GM19455 (cell line): ENCODE data around the gene BBS4.

Experiments
- ATAC-seq: cut with Tn5 transposase; IDR thresholded peaks from one replicate; pipeline ENCODE4 v1.9.1; 2021; ENCODE audit not compliant: unreplicated experiment

Gene BBS4

DNA sequence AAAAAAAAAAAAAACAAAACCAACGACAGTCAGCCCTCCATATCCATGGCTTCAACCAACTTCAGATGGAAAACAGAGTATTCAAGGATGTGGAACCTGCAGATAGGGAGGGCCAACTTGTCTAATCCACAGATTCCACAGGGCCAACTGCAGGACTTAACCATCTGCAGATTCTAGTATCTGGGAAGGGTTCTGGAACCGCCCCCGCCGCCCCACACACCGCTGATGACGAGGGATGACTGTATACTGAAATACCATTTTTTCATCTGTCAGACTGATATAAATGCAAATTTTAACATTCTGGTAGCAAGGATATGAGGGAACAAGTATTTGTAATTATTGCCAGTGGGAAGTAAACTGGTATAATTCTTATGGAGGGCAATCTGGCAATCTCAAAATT is 68.1 kb downstream of the BBS4 start:
- ATAC-seq: no peak

DNA sequence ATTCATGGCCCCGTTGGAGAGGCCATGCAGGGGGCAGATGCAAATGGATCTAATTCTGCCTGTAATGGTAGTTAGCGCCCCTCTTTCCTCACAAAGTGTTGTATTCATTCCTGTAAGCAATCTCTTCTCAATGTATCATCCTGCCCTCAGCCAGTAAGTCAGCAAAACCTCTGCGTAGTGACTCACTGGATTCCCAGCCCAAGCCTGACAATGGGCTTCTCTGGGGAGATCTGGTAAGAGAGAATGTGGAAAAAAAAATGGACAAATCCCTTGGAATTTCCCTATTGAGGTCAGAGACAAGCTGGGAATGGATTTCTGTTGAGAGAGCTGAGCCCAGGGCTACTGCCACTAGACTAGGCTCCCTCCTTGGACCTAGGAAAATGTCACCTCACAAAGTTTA is 72.2 kb downstream of the BBS4 start:
- no peak for ATAC-seq

DNA sequence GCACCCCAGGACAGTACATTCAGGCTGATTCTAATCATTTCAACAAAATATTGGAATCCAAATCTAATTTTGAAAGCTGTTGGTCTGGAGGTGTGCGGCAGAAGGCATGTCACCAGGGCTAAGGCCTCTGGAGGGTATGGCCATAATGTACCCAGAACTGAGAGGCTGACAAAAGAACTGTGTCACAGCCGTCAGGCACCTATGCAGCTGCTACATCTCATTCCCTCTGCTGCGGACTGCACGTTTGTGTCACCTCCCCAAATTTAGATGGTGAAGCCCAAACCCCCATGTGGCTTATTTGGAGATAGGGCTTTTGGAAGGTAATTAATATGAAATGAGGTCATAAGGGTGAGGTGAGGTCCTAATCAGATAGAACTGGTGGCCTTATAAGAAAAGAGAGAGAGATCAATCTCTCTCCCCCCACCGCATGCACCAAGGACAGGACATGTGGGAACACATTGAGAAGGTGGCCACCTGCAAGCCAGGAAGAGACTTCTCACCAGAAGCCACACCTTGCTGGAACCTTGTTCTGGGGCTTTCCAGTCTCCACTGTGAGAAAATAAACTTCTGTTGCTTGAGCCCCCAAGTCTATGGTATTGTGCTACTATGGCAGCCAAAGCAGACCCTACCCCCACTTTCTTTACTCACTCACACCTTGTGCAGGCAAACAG is 74.7 kb downstream of the BBS4 start:
- no peak for ATAC-seq

DNA sequence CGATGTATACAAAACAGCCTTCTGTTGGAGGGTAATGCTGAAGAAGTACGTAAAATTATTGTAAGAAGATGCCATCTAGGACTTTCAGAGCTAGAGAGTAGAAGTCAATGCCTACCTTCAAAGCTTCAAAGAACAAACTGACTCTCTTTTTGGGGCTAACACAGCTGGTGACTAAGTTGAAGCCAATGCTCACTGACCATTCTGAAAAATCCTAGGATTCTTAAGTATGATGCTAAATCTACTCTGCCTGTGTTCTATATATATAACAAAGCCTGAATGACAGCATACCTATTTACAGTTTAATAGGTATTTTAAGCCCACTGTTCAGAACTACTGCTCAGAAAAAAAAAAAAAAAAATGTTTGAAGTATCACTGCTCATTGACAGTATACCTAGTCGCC is 78.6 kb downstream of the BBS4 start:
- ATAC-seq: no peak

DNA sequence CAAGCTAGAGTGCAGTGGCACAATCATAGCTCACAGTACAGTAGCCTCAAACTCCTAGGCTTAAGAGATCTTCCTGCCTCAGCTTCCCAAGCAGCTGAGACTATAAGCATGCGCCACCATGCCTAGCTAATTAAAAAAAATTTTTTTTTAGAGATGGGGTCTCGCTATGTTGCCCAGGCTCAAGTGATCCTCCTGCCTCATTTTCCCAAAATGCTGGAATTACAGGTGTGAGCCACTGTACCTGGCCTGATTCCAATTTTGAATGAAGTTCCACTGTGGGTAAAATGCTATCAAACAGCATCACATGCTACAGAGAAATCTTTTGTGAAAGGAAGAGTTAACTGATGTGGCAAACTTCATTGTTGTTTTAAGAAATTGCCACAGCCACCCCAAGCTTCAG is 80.0 kb downstream of the BBS4 start:
- no peak for ATAC-seq

DNA sequence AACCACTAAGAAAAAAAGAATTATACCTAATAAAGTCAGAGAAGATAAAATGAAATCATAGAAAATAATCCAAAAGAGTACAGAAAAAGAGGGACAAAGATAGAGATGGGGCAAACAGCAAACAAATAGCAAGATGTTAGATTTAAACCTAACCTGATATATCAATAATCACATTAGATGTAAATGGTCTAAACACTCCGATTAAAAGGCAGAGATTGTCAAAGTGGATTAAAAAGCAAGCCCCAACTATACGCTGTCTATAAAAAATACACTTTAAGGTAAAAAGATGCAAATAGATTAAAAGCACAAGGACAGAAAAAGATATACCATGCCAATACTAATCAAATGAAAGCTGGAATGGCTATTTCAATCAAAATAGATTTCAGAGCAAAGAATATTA is 80.8 kb downstream of the BBS4 start:
- no peak for ATAC-seq

DNA sequence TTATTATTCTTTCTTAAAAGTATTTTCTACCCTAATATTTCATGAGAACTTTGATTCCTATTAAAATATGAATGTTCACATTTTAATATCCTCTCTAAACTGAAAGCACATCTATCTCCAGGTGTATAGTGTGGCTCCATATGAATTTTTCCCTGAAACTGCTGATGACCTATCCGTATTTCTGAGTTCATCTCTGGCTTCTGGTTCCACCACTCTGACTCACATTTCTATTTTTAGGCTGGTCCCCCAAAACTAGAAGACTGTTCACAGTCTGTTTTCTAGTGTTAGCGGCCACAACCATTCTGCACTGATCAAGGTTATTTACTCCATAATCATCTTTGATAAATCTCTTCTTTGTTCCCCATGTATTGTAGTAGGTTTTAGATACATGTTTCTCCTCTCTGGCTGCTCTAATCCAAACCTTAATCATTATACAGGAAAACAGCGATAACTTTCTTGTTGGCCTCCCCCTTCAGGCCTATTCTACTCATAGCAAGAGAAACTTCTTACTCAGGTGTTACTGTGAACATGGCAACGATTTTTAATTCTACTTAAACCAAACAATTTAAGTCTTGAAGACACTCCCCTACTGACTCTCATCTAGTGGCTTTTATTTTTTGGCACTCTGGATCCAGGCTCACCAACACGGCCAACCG is 84.8 kb downstream of the BBS4 start:
- ATAC-seq: no peak

DNA sequence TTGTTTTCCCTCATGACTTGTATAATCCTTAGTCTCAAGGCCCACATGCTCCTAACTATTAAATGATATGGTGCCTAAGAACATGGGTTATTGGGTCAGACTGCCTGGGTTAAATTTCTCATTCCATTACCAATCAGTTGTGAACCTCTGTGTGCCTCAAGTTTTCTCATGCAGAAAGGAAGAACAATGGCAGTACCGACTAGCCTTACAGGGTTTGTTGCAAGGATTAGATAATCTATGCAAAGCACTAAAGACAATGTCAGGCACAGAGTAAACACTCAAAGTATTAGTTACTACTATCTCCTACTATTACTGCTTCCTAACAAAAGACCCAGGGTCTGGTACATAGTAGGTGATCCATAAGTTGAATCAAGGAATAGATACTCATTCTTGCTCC is 85.3 kb downstream of the BBS4 start:
- ATAC-seq: no peak

DNA sequence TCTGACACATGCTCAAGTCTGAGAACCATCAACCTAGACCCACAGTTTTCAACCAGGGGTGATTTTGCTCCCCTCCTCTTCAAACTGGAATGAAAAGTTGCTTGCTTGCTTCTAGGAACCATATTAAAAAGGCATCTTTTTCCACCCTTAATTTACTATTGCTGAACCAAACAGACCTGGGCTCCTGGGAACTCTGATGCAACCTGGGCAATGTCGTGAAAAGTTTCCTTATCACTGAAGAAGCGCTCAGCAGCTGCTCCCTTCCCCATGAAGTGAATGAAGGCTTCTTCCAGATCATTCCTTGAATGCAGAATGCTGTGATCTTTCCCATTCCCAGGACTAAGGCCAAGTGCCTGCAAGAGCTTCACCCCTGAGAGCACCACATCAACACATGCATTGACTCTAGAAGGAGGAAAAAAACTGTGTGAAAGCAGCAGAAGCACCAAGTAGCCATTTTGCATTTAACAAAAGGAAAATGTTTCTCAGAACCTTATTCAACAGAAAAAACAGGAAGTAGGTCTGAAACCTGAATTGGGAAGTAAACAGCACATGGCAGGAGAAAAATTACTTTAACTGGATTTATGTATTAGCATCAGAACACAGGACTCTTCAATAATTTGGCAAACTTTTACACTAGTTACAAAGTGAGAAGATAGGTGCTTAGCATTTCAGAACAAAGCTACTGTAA is 88.8 kb downstream of the BBS4 start:
- ATAC-seq: no peak

DNA sequence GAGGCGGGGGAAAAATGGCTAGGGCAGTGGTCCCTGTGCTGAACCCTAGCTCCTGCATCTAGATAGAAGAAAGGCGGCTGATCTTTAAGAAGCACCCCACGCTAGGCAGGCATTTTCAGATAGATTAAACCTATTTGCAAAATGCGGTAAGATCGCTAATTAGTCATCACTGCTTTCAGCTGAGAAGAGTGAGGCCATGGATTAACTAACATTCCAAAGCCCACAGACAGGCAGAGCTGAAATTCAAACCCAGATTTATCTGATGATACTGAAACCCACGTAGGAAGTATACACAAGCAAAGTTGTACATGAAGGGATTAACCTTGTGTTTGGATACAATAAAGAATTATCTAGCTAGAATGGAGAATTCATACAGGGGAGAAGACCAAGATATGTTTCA is 92.8 kb downstream of the BBS4 start:
- no peak for ATAC-seq

DNA sequence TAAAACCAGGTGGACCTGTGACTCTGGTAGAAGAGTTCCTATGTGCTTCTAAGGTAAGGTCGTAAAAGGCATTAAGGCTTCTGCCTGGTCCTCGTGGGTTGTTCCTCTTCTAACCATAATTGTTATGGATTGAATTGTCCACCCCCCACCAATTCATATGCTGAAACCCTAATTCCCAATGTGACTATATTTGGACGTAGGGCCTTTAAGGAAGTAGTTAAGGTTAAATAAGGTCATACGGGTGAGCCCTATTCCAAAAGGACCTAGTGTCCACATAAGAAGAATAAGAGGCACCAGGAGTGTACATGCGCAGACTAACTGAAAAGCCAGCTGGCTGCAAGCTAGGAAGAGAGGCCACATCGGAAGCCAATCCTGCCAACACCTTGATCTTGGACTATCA is 95.6 kb downstream of the BBS4 start:
- no peak for ATAC-seq

DNA sequence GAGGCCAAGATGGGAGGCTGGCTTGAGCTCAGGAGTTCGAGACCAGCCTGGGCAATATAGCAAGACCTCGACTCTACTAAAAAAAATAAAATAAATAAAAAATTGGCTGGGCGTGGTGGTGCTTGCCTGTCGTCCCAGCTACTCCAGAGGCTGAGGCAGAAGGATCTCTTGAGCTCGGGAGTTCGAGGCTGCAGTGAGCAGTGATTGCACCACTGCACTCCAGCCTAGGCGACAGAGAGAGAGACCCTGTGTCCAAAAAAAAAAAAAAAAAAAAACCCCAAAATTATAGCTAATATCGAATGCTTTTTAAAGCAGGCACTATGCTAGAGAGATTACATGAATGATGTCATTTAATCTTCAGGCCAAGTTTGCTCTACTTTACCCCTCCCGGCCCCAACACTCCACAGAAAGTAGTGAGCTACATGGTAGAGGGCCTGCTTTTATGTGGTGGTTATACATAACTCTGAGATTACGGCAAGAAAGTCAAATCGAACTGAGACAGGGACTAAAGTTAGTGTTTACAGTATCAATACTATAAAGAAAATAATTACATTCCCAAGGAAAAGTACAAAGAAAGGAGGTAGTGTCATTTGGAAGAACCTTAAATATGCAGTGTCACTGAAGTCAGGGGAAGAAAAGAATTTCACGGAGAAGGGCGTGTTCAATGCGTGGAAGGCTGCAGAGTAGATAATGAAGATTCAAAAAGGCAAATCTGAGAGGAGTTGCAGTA is 96.4 kb downstream of the BBS4 start:
- no peak for ATAC-seq

DNA sequence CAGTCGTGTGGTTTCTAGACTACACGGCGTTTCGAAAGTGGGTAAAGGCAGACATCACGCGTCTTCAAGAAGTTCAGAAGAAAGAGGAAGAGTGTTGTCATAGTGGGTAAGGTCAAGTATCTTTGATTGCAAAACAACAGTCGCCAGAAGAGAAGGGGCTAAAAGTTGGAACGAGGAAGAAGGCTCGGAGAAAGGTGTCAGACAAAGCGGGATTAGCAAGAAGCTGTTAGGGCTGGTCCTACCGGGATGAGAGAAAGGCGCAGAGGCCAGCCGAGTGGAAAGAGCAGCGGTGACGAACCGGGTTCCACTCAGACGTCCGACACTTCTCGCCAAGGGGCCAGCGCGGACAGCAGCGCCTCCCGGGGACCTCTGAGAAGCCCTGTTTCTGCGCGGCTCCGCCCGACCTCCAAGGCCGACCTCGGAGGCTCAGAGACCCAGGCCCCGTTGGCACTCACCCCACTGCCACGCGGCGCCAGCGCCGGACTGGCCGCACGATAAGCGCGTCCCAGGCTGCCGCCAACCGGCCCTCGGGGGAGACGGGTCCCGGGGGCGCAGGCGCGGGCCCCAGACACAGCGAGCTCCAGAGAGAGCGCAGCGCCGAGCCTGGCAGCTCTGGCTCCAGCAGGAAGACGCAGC is 97.1 kb downstream of the BBS4 start:
- peak; percentile 35 for ATAC-seq

DNA sequence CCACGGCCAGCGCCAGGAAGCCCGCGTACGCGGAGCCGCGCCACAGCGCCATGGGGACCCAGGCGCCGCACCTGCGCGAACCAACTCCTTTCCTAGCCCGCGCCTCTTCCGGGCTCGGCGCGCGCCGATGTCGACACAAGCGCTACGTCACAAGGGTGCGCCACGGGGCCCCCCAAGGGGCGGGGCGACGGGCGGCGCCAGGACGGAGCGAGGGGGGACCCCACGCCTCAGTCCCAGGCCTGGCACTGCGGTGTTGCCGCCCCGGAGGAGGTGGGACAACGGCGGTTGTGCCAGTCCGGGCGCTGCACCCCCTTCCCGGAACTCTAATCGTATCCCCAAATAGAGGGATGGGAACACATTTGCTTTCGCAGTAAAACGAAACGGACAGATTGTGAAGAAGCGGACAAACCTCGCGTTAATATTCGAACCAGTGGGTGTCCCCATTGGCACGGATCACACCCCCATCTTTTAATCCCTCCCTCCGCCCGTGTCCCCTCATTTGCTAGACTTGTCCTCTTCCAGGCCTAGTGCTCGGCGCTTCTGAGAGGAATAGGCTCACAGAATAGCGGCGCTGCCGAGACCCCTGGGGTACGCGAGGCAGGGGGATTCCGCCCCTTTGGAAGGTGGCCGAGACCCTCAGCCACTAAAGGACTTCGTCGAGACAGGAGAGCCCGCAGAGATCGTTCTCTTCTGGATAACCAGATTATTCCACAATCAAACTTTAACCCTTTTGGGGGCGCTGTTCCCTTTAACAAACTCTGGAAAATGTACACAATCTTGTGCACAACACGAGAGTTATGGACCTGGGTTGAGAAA is 97.8 kb downstream of the BBS4 start, which contains the start of gene ADPGK:
ADPGK (minus strand) TSS at position 119 of the 816 bp plus-strand sequence; CDS start at position 52, 67 bp downstream.
- ATAC-seq: peak; percentile 65

DNA sequence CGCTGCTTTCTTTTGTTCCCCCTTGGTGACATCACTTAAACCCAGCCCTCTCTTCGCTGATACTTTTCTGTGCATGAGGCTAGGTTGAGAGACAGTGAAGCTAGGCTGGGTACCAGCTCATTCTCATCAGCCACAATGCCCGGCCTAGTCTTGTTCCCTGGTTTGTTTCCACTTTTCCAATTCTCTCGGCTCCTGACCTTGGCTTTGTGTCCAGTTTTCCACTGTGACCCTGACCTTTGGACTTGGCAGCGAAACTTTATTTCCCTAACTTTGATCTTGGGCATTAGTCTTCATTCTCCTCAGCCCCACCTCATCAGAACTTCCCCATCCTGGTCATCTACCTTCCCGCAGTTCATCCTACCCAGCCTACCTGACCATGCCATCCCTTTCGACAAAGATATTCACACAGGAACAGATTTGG is 98.5 kb downstream of the BBS4 start:
- ATAC-seq: no peak

DNA sequence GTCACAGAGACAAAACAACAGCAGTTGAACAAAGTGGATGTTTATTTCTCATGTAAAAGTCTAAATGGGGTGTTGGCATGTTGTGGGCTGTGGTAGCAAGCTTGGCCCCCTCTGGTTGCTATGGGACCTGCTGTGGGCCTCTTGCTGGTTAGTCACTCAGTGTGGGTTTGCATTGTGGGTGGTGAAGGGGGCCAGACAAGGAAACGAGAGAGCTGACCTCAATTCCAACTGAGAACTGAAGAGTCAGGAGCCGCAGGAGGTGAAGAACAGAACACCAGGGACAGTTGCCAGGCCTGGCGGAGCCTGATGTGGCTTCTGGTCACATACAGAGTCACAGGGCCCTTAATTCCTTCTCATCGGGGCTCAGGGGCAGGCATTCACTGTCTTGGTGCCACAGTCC is 99.4 kb downstream of the BBS4 start:
- ATAC-seq: no peak

DNA sequence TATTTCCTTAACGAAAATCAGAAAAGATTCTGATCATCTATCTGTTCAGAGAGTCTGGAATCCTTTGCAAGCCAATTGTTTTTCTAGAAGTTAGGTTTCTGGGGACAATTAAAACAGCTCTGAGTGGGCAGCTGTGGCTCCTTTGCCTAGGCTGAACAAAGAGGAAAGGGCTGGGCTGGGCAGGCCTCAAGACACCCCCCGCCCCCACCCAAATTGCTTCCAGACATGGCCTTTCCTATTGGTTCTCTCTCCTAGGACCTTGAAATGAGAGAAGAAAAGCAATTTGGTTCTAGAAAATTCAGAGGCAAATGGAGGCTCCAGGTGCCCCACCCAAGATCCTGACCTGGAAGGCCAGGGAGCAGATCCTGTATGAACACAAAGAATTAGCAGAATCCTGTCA is 99.8 kb downstream of the BBS4 start:
- ATAC-seq: no peak

DNA sequence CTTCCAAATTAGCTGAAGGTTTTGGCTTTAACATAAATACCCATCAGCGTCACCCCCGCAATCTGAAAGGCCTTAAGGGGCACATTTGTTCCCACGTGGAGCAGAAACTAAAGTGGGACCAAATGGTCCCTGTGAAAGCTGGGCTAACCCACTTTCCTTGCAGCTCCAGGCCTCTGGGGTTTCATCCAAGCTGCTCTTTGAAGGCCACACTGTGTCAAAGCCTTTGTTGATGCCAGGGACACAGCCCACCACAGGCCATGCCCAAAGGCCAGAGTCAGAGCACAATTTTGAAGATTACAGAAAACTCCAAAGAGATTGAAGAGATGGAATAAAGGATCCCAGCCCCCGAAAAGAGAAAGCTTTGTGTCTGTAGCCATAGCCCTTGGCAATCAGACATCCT is 100.2 kb downstream of the BBS4 start:
- no peak for ATAC-seq

DNA sequence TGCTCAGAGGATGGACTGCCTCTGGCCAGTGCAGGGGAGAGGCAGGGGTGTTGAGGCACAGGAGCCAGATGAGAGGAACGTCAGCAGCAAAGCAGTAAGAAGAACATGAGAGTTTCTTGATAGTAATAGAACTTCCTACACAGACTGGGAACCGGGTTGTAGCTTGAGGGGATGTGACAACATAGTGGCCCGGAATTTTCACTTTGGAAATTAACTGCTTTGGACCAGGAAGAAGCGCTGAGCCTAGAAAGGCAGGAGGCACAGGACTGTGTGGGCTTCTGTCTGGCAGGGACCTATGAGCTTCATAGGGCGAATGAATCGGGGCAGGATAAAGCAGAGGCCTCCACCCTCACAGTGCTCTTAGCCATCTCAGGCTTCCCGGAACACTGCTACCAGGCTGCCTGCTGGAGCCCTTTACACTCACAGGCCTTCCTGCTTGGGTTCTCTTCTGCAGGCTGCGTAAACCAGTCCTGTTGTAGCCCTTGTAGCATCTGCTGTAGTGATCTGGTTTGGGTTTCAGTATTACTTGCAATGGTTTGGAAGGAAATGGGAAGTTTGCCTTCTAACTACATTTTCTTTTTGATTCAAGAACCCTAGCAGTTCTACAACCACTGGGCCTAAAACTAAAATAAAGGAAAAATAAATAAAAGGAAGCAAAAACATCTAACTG is 100.8 kb downstream of the BBS4 start:
- no peak for ATAC-seq

DNA sequence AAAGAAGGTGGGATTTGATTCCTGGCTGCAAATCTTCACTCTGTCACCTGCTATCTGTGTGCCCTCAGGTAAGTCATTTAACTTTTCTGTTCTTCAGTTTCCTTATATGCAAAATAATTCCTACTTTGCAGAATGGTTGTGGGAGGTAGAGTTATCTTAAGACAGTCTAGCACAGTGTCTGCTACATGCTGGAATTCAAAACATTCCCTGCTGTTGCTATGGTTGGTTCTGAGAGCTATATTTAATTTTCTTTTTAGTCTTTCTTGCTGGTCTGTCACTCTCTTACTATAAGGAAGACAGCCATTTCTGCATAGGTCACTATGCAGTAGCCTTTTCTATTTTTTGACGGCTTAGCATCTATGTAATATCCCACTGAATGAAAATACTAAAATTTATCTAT is 101.5 kb downstream of the BBS4 start:
- no peak for ATAC-seq
